ENCODE measurements around the gene LIN52. TPM values are rescaled to one million over a fixed set of nuclear protein-coding genes. Genes with fewer than 3 reads are reported as not detected.

The LIN52 gene
- polyA plus RNA-seq, 1 donor from 2014 or later = 57.9 TPM

- TF ChIP-seq RAD21 (conservative IDR thresholded peaks at IDR 0.05) (no peak), EP300 (conservative IDR thresholded peaks at IDR 0.05; ENCODE audit: poor library complexity, severe bottlenecking) (no peak), MXI1 (conservative IDR thresholded peaks at IDR 0.05; ENCODE audit: poor library complexity, severe bottlenecking) (no peak), REST (IDR thresholded peaks at IDR 0.05; ENCODE audit: borderline replicate concordance) (no peak), EZH2 (IDR thresholded peaks at IDR 0.05; ENCODE audit: borderline replicate concordance, insufficient read depth, low read length, poor library complexity, severe bottlenecking) (no peak), POLR2AphosphoS5 (IDR thresholded peaks at IDR 0.05) (no peak), TAF1 (IDR thresholded peaks at IDR 0.05; ENCODE audit: low read depth) (no peak), SMC3 (conservative IDR thresholded peaks at IDR 0.05; ENCODE audit: poor library complexity) (no peak)
- TF ChIP-seq, protein P1, sequence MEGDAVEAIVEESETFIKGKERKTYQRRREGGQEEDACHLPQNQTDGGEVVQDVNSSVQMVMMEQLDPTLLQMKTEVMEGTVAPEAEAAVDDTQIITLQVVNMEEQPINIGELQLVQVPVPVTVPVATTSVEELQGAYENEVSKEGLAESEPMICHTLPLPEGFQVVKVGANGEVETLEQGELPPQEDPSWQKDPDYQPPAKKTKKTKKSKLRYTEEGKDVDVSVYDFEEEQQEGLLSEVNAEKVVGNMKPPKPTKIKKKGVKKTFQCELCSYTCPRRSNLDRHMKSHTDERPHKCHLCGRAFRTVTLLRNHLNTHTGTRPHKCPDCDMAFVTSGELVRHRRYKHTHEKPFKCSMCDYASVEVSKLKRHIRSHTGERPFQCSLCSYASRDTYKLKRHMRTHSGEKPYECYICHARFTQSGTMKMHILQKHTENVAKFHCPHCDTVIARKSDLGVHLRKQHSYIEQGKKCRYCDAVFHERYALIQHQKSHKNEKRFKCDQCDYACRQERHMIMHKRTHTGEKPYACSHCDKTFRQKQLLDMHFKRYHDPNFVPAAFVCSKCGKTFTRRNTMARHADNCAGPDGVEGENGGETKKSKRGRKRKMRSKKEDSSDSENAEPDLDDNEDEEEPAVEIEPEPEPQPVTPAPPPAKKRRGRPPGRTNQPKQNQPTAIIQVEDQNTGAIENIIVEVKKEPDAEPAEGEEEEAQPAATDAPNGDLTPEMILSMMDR (IDR thresholded peaks at IDR 0.05; ENCODE audit: poor library complexity, severe bottlenecking) = no peak
These were observed 39.2 kb upstream of the LIN52 start for GRCh38 chr14:74045522-74045921.

DNA sequence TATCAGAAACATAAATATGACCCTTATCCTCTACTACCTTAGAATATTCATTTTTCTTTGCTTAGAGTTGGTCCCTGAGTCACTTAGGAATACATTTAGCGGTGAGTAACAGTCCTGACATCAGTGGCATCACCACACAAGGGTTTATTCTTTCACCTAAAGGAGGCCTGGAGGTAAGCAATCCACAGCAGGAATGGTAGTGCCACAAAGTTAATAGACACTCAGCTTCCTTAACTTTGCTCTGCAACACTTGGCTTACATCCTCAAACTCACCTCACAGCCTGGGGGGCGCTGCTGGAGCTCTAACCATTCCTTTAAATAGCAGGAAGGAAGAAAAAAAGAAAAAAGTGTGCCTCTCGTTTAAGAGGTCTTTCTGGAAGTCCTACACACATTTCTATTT lies 36.5 kb upstream of the LIN52 start:
- no peaks in the 10 kb centered on the region for H3K9me3 ChIP-seq (ENCODE audit: low read length)
- no peaks in the 10 kb centered on the region for H3K9me2 ChIP-seq (ENCODE audit: insufficient read depth, low read length)
- H3F3A ChIP-seq (ENCODE audit: insufficient read depth, low read length, poor library complexity, severe bottlenecking) = no peaks in the 10 kb centered on the region
- H3K27me3 ChIP-seq (ENCODE audit: insufficient read depth, low read depth, low read length) = no peaks in the 10 kb centered on the region
- no peak overlapping the region for H3K9ac ChIP-seq (ENCODE audit: low read length)
- H3K36me3 ChIP-seq (ENCODE audit: insufficient read depth, low read length) = no peaks in the 10 kb centered on the region
- H4K20me1 ChIP-seq (ENCODE audit: insufficient read depth) = no peaks in the 10 kb centered on the region
- H3K4me2 ChIP-seq (ENCODE audit: low read length) = no peak overlapping the region
- no peak for TF ChIP-seq EP300 (conservative IDR thresholded peaks at IDR 0.05; ENCODE audit: poor library complexity, severe bottlenecking)
- TF ChIP-seq SMC3 (conservative IDR thresholded peaks at IDR 0.05; ENCODE audit: poor library complexity) = no peak
- TF ChIP-seq POLR2AphosphoS5 (IDR thresholded peaks at IDR 0.05) = no peak
- TF ChIP-seq MXI1 (conservative IDR thresholded peaks at IDR 0.05; ENCODE audit: poor library complexity, severe bottlenecking) = no peak
- TF ChIP-seq EZH2 (IDR thresholded peaks at IDR 0.05; ENCODE audit: borderline replicate concordance, insufficient read depth, low read length, poor library complexity, severe bottlenecking) = no peak
- TF ChIP-seq TAF1 (IDR thresholded peaks at IDR 0.05; ENCODE audit: low read depth) = no peak
- TF ChIP-seq RAD21 (conservative IDR thresholded peaks at IDR 0.05) = no peak
- TF ChIP-seq, protein P1 (IDR thresholded peaks at IDR 0.05; ENCODE audit: poor library complexity, severe bottlenecking) = no peak
- TF ChIP-seq REST (IDR thresholded peaks at IDR 0.05; ENCODE audit: borderline replicate concordance) = no peak
- no peak overlapping the region for H2AFZ ChIP-seq (ENCODE audit: low read depth, low read length)
- no peak overlapping the region for H3K4me3 ChIP-seq (ENCODE audit: low read length)
- H3K79me2 ChIP-seq (replicated peaks; ENCODE audit: insufficient read depth, low read length) = no peaks in the 10 kb centered on the region
- no peak overlapping the region for H3K27ac ChIP-seq (ENCODE audit: low read length)

More at GRCh38 chr14:74045522-74045921, 39.2 kb upstream of the LIN52 start:
- no peaks in the 10 kb centered on the region for H3K79me2 ChIP-seq (replicated peaks; ENCODE audit: insufficient read depth, low read length)
- H3K36me3 ChIP-seq (ENCODE audit: insufficient read depth, low read length) = no peaks in the 10 kb centered on the region
- H3K27me3 ChIP-seq (ENCODE audit: insufficient read depth, low read depth, low read length) = no peaks in the 10 kb centered on the region
- no peak overlapping the region for H3K4me3 ChIP-seq (ENCODE audit: low read length)
- H4K20me1 ChIP-seq (ENCODE audit: insufficient read depth) = no peaks in the 10 kb centered on the region
- H3K9ac ChIP-seq (ENCODE audit: low read length) = no peak overlapping the region
- no peaks in the 10 kb centered on the region for H3K9me2 ChIP-seq (ENCODE audit: insufficient read depth, low read length)
- H3K9me3 ChIP-seq (ENCODE audit: low read length) = no peaks in the 10 kb centered on the region
- H2AFZ ChIP-seq (ENCODE audit: low read depth, low read length) = no peak overlapping the region
- H3K4me2 ChIP-seq (ENCODE audit: low read length) = no peak overlapping the region
- H3F3A ChIP-seq (ENCODE audit: insufficient read depth, low read length, poor library complexity, severe bottlenecking) = no peaks in the 10 kb centered on the region
- no peak overlapping the region for H3K27ac ChIP-seq (ENCODE audit: low read length)
